Measurements from ENCODE around the gene GANC. TPM values are rescaled to one million over a fixed set of nuclear protein-coding genes. Genes with fewer than 3 reads are reported as not detected.

Gene GANC
- total and polyA plus RNA-seq, 2 donors (not counting 1 experiment from before 2014, with no cell fraction given) = 15.1 to 24.6 TPM

GRCh38 chr15:42363942-42364341, 90.9 kb downstream of the GANC start:
- H3K36me3 ChIP-seq (ENCODE audit: control insufficient read depth, insufficient read depth, low read length) = no peaks in the 10 kb centered on the region
- no peak overlapping the region for H3K27ac ChIP-seq (ENCODE audit: insufficient read depth, low read length)
- no peak overlapping the region for H3K9ac ChIP-seq (ENCODE audit: insufficient read depth, low read length)
- H3K9me3 ChIP-seq (ENCODE audit: control insufficient read depth, insufficient read depth, low read depth, low read length) = no peaks in the 10 kb centered on the region
- H3K4me3 ChIP-seq (replicated peaks in 1 of 4; ENCODE audit: control extremely low read depth in 1 of 4, insufficient read depth in 1 of 4, low read depth in 3 of 4, low read length in 4 of 4) = no peak overlapping the region
- H3K4me1 ChIP-seq (ENCODE audit: control insufficient read depth, extremely low read depth, insufficient read depth, low read length) = no peaks in the 10 kb centered on the region
- H3K79me2 ChIP-seq (ENCODE audit: control insufficient read depth, insufficient read depth, low read length) = no peaks in the 10 kb centered on the region
- no peak for DNase-seq (ENCODE audit: low read depth in 2 of 2)
- H4K20me1 ChIP-seq (ENCODE audit: control insufficient read depth, extremely low read depth, insufficient read depth, low read length) = no peaks in the 10 kb centered on the region
- no peaks in the 10 kb centered on the region for H3K27me3 ChIP-seq (ENCODE audit: control insufficient read depth, insufficient read depth, low read length)
- no peak for TF ChIP-seq EZH2 (IDR thresholded peaks at IDR 0.05; ENCODE audit: low read length, missing control alignments)
- no peak for TF ChIP-seq CTCF (conservative IDR thresholded peaks at IDR 0.05 in 1 of 2, IDR thresholded peaks at IDR 0.05 in 1 of 2; ENCODE audit: low read depth in 1 of 2, low read length in 2 of 2)
- H2AFZ ChIP-seq (ENCODE audit: low read length) = no peak overlapping the region
- H3K4me2 ChIP-seq (ENCODE audit: extremely low read depth, insufficient read depth, low read length) = no peak overlapping the region

GRCh38 chr15:42364529-42364928, 91.5 kb downstream of the GANC start:
- H3K4me2 ChIP-seq (ENCODE audit: extremely low read depth, insufficient read depth, low read length) = no peak overlapping the region
- TF ChIP-seq EZH2 (IDR thresholded peaks at IDR 0.05; ENCODE audit: low read length, missing control alignments) = no peak
- DNase-seq (ENCODE audit: low read depth in 2 of 2) = no peak
- H2AFZ ChIP-seq (ENCODE audit: low read length) = no peak overlapping the region
- no peaks in the 10 kb centered on the region for H3K36me3 ChIP-seq (ENCODE audit: control insufficient read depth, insufficient read depth, low read length)
- no peaks in the 10 kb centered on the region for H3K79me2 ChIP-seq (ENCODE audit: control insufficient read depth, insufficient read depth, low read length)
- H4K20me1 ChIP-seq (ENCODE audit: control insufficient read depth, extremely low read depth, insufficient read depth, low read length) = no peaks in the 10 kb centered on the region
- no peak overlapping the region for H3K4me3 ChIP-seq (replicated peaks in 1 of 4; ENCODE audit: control extremely low read depth in 1 of 4, insufficient read depth in 1 of 4, low read depth in 3 of 4, low read length in 4 of 4)
- H3K27ac ChIP-seq (ENCODE audit: insufficient read depth, low read length) = no peak overlapping the region
- H3K27me3 ChIP-seq (ENCODE audit: control insufficient read depth, insufficient read depth, low read length) = no peaks in the 10 kb centered on the region
- no peak overlapping the region for H3K9ac ChIP-seq (ENCODE audit: insufficient read depth, low read length)
- no peaks in the 10 kb centered on the region for H3K9me3 ChIP-seq (ENCODE audit: control insufficient read depth, insufficient read depth, low read depth, low read length)
- no peaks in the 10 kb centered on the region for H3K4me1 ChIP-seq (ENCODE audit: control insufficient read depth, extremely low read depth, insufficient read depth, low read length)

DNA sequence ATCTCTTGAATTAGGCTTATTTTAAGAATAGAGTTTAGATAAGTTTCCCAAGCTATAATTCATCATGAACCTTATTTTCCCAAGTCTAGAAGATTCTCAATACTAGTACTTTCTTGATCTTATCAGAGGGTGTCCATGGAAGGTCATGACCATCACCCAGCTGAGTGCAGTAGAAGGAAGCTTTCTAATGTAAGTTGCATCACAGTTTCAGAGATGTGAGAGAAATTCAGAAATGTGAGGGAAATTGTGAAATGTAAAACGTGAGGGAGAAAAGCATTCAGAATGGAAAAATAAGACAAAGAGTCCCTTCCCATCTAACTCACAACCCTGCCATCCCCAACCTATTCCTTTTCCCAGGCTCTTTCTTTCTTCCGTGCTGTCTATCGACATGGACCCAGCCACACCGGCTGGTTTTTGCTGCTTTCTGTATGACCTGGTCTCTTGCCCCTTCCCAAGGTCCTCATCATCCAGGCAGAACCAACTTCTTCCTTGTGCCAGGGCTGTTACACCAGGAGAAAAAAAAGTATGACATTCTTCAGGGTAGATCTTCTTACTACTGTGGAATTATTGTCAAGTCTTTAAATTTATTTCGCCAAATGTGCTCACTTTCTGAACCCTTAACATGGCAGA, 93.0 kb downstream of the GANC start:
- Histone ChIP-seq H3K27me3 (ENCODE audit: control insufficient read depth, insufficient read depth, low read length) (no peaks in the 10 kb centered on the region), H3K4me2 (ENCODE audit: extremely low read depth, insufficient read depth, low read length) (no peak overlapping the region), H2AFZ (ENCODE audit: low read length) (no peak overlapping the region), H3K79me2 (ENCODE audit: control insufficient read depth, insufficient read depth, low read length) (no peaks in the 10 kb centered on the region), H3K4me1 (ENCODE audit: control insufficient read depth, extremely low read depth, insufficient read depth, low read length) (no peaks in the 10 kb centered on the region), H4K20me1 (ENCODE audit: control insufficient read depth, extremely low read depth, insufficient read depth, low read length) (no peaks in the 10 kb centered on the region), H3K9ac (ENCODE audit: insufficient read depth, low read length) (no peak overlapping the region), H3K27ac (ENCODE audit: insufficient read depth, low read length) (no peak overlapping the region), H3K9me3 (ENCODE audit: control insufficient read depth, insufficient read depth, low read depth, low read length) (no peaks in the 10 kb centered on the region), H3K36me3 (ENCODE audit: control insufficient read depth, insufficient read depth, low read length) (no peaks in the 10 kb centered on the region), H3K4me3 (replicated peaks in 1 of 4; ENCODE audit: control extremely low read depth in 1 of 4, insufficient read depth in 1 of 4, low read depth in 3 of 4, low read length in 4 of 4) (no peak overlapping the region)
- no peak for DNase-seq (ENCODE audit: low read depth in 2 of 2)
- TF ChIP-seq CTCF (conservative IDR thresholded peaks at IDR 0.05 in 1 of 2, IDR thresholded peaks at IDR 0.05 in 1 of 2; ENCODE audit: low read depth in 1 of 2, low read length in 2 of 2) (no peak), EZH2 (IDR thresholded peaks at IDR 0.05; ENCODE audit: low read length, missing control alignments) (no peak)
